H9 (cell line): ENCODE results near the gene GABBR2. TPM values are rescaled to one million over a fixed set of nuclear protein-coding genes. Genes with fewer than 3 reads are reported as not detected.

Experiments
- DNase-seq: peaks from one replicate; pipeline ENCODE4 v3.0.0-alpha.2; 2017
- H2AFZ ChIP-seq: one replicate; pipeline ENCODE4 v1.6.1; 2013; ENCODE audit warnings: mild to moderate bottlenecking, low read length, control low read depth, moderate library complexity
- H2AK5ac ChIP-seq: 2 replicates; pipeline ENCODE4 v1.6.1; 2013; ENCODE audit warnings: low read length, control low read depth, mixed read lengths; ENCODE audit not compliant: insufficient read length
- H2BK120ac ChIP-seq: one replicate; pipeline ENCODE4 v1.6.1; 2013; ENCODE audit warnings: low read depth, mild to moderate bottlenecking, low read length, control low read depth, inconsistent platforms; ENCODE audit not compliant: poor library complexity, severe bottlenecking
- H2BK12ac ChIP-seq: 2 replicates; pipeline ENCODE4 v1.6.1; 2013; ENCODE audit warnings: low read length, control low read depth, mixed read lengths, low read depth; ENCODE audit not compliant: insufficient read length
- H2BK15ac ChIP-seq: 2 replicates; pipeline ENCODE4 v1.6.1; 2013; ENCODE audit warnings: low read depth, low read length, control low read depth
- H2BK20ac ChIP-seq: one replicate; pipeline ENCODE4 v1.6.1; 2013; ENCODE audit warnings: low read depth, mild to moderate bottlenecking, low read length, control low read depth, inconsistent platforms; ENCODE audit not compliant: poor library complexity, severe bottlenecking
- H2BK5ac ChIP-seq: 2 replicates; pipeline ENCODE4 v1.6.1; 2013; ENCODE audit warnings: low read length, control low read depth, mixed read lengths; ENCODE audit not compliant: insufficient read length
- H3K14ac ChIP-seq: 2 replicates; pipeline ENCODE4 v1.6.1; 2013; ENCODE audit warnings: low read length, control low read depth; ENCODE audit not compliant: insufficient read depth
- H3K18ac ChIP-seq: 2 replicates; pipeline ENCODE4 v1.6.1; 2013; ENCODE audit warnings: low read depth, mild to moderate bottlenecking, mixed read lengths, low read length, control low read depth; ENCODE audit not compliant: insufficient read length
- H3K23ac ChIP-seq: 2 replicates; pipeline ENCODE4 v1.6.1; 2013; ENCODE audit warnings: low read length, control low read depth, mixed read lengths, low read depth; ENCODE audit not compliant: insufficient read length
- H3K23me2 ChIP-seq: 2 replicates; pipeline ENCODE4 v1.6.1; 2013; ENCODE audit warnings: low read depth, mild to moderate bottlenecking, mixed read lengths, low read length, control low read depth; ENCODE audit not compliant: insufficient read length, poor library complexity, severe bottlenecking
- H3K27ac ChIP-seq: 2 replicates; pipeline ENCODE4 v1.5.1; 2013; ENCODE audit warnings: low read length, control low read depth, mixed read lengths, low read depth; ENCODE audit not compliant: insufficient read length
- H3K27me3 ChIP-seq: 2 replicates; pipeline ENCODE4 v1.6.1; 2013; ENCODE audit warnings: low read length, control low read depth, inconsistent platforms; ENCODE audit not compliant: insufficient read depth
- H3K4ac ChIP-seq: 2 replicates; pipeline ENCODE4 v1.6.1; 2013; ENCODE audit warnings: low read depth, mild to moderate bottlenecking, control low read depth, inconsistent platforms, low read length, moderate library complexity
- H3K4me1 ChIP-seq: 2 replicates; pipeline ENCODE4 v1.6.1; 2013; ENCODE audit warnings: low read length, control low read depth, inconsistent platforms; ENCODE audit not compliant: insufficient read depth
- H3K4me2 ChIP-seq: 2 replicates; pipeline ENCODE4 v1.6.1; 2013; ENCODE audit warnings: low read length, control low read depth, mixed read lengths; ENCODE audit not compliant: insufficient read length, insufficient read depth
- H3K56ac ChIP-seq: 2 replicates; pipeline ENCODE4 v1.6.1; 2013; ENCODE audit warnings: low read depth, mild to moderate bottlenecking, mixed read lengths, low read length, control low read depth; ENCODE audit not compliant: insufficient read length
- H3K79me1 ChIP-seq: 2 replicates; pipeline ENCODE4 v1.6.1; 2013; ENCODE audit warnings: low read depth, mild to moderate bottlenecking, moderate library complexity, low read length, control low read depth, inconsistent platforms; ENCODE audit not compliant: insufficient read depth, poor library complexity, severe bottlenecking
- H3K79me2 ChIP-seq: 2 replicates; pipeline ENCODE4 v1.6.1; 2013; ENCODE audit warnings: low read length, control low read depth, inconsistent platforms; ENCODE audit not compliant: insufficient read depth
- H3K9ac ChIP-seq: 2 replicates; pipeline ENCODE4 v1.6.1; 2013; ENCODE audit warnings: low read length, control low read depth, mixed read lengths; ENCODE audit not compliant: insufficient read length; ENCODE audit errors: extremely low read depth
- H3K9me3 ChIP-seq: one replicate; pipeline ENCODE4 v1.6.1; 2013; ENCODE audit warnings: low read depth, low read length, inconsistent platforms; ENCODE audit not compliant: control insufficient read depth
- H3T11ph ChIP-seq: one replicate; pipeline ENCODE4 v1.6.1; 2013; ENCODE audit warnings: mild to moderate bottlenecking, low read length, control low read depth, inconsistent platforms
- H4K20me1 ChIP-seq: one replicate; pipeline ENCODE4 v1.6.1; 2013; ENCODE audit not compliant: control insufficient read depth, insufficient read length, insufficient read depth
- H4K5ac ChIP-seq: 2 replicates; pipeline ENCODE4 v1.6.1; 2013; ENCODE audit warnings: low read depth, mild to moderate bottlenecking, mixed read lengths, low read length, control low read depth; ENCODE audit not compliant: insufficient read length
- H4K8ac ChIP-seq: replicated peaks from 2 replicates; pipeline ENCODE4 v1.6.1; 2013; ENCODE audit warnings: low read length, control low read depth, mixed read lengths, low read depth; ENCODE audit not compliant: insufficient read length
- H4K91ac ChIP-seq: 2 replicates; pipeline ENCODE4 v1.6.1; 2013; ENCODE audit warnings: low read depth, mild to moderate bottlenecking, moderate library complexity, mixed read lengths, low read length, control low read depth; ENCODE audit not compliant: insufficient read length
- H3K27ac Mint-ChIP-seq, 3 experiments: 2 replicates in 2 of 3; 3 replicates in 1 of 3; pipeline ENCODE4 v1.8.0; 2020 to 2021; ENCODE audit warnings: mixed read lengths in 3 of 3, mild to moderate bottlenecking in 1 of 3, moderate library complexity in 1 of 3
- H3K27me3 Mint-ChIP-seq: 2 replicates; pipeline ENCODE4 v1.8.0; 2021; ENCODE audit warnings: low read depth, mild to moderate bottlenecking, moderate library complexity, mixed read lengths
- H3K36me3 Mint-ChIP-seq, 3 experiments: 2 replicates in 2 of 3; 3 replicates in 1 of 3; pipeline ENCODE4 v1.8.0; 2020 to 2021; ENCODE audit warnings: low read depth in 3 of 3, mixed read lengths in 3 of 3; ENCODE audit not compliant: insufficient read depth in 1 of 3
- H3K4me1 Mint-ChIP-seq, 2 experiments: 2 replicates each; pipeline ENCODE4 v1.8.0; 2020; ENCODE audit warnings: mixed read lengths in 2 of 2
- H3K4me3 Mint-ChIP-seq, 2 experiments: 2 replicates in 1 of 2; 3 replicates in 1 of 2; pipeline ENCODE4 v1.8.0; 2020 to 2021; ENCODE audit warnings: mild to moderate bottlenecking in 2 of 2, mixed read lengths in 2 of 2, moderate library complexity in 1 of 2
- H3K9me3 Mint-ChIP-seq, 2 experiments: 2 replicates in 1 of 2; 3 replicates in 1 of 2; pipeline ENCODE4 v1.8.0; 2020; ENCODE audit warnings: mild to moderate bottlenecking in 2 of 2, mixed read lengths in 2 of 2, moderate library complexity in 1 of 2
- CTCF ChIP-seq: fragments of 200-600 bp; sonication (generic); conservative IDR thresholded peaks from 3 replicates; pipeline ENCODE4 v1.8.0; 2021; ENCODE audit warnings: antibody characterized with exemption, mild to moderate bottlenecking
- WGBS: extraction: QIAGEN DNeasy Blood & Tissue Kit; methylation state at CpG from one replicate; pipeline ENCODE4 v1.1.7; 2013; ENCODE audit warnings: missing lambda C conversion rate, low lambda C conversion rate, mixed read lengths; ENCODE audit not compliant: insufficient read length; ENCODE audit errors: extremely low coverage; 5-methylcytosine and 5-hydroxymethylcytosine counted together
- total RNA-seq: library from RNA; stranded (reverse); gene quantifications from 2 replicates; pipeline ENCODE4 v1.2.1, GENCODE V29; 2021

The GABBR2 gene
- total RNA-seq, 1 experiment from 2014 or later: 0.66 TPM

GRCh38 chr9:98370300-98370975, 338.3 kb downstream of the GABBR2 start:
- H3K36me3 Mint-ChIP-seq: peaks cover 2 to 5% (median 3%) of the 10 kb centered on the region in 3 experiments; a peak in 4 of 7 replicates
- no peak for TF ChIP-seq CTCF

More at GRCh38 chr9:98370300-98370975, 338.3 kb downstream of the GABBR2 start:
- no peaks in the 10 kb centered on the region for H3K27me3 ChIP-seq
- H3K79me2 ChIP-seq: no peaks in the 10 kb centered on the region
- H2BK15ac ChIP-seq: no peak overlapping the region
- H3K4me2 ChIP-seq: no peak overlapping the region
- DNase-seq: no peak
- H3K27ac ChIP-seq: no peak overlapping the region
- H2BK120ac ChIP-seq: no peak overlapping the region
- H3K79me1 ChIP-seq: no peaks in the 10 kb centered on the region
- H4K5ac ChIP-seq: no peak overlapping the region
- H3K23me2 ChIP-seq: no peaks in the 10 kb centered on the region
- no peak overlapping the region for H2AK5ac ChIP-seq
- H2BK5ac ChIP-seq: no peak overlapping the region
- Mint-ChIP-seq H3K4me1 (peaks cover 6 to 9% of the 10 kb centered on the region in 2 experiments), H3K9me3 (peaks cover 10 to 13% of the 10 kb centered on the region in 2 experiments), H3K4me3 (no peak overlapping the region), H3K27ac (peak overlapping the region in 1 of 3 experiments; percentile 41; a peak in 2 of 7 replicates), H3K27me3 (no peaks in the 10 kb centered on the region; the same call in 1 of the 2 replicates)
- WGBS: no CpG with 5 or more reads among the region's 9 CpGs
- H3K18ac ChIP-seq: no peak overlapping the region
- no peak overlapping the region for H2BK12ac ChIP-seq
- no peak overlapping the region for H3K4ac ChIP-seq
- H3K9ac ChIP-seq: no peak overlapping the region
- no peak overlapping the region for H2BK20ac ChIP-seq
- no peak overlapping the region for H3T11ph ChIP-seq
- H4K8ac ChIP-seq: no peak overlapping the region
- H4K91ac ChIP-seq: no peak overlapping the region
- H4K20me1 ChIP-seq: no peaks in the 10 kb centered on the region
- peaks cover 3% of the 10 kb centered on the region; the same call in 1 of the 2 replicates for H3K4me1 ChIP-seq
- no peak overlapping the region for H2AFZ ChIP-seq
- H3K56ac ChIP-seq: no peak overlapping the region
- H3K23ac ChIP-seq: no peak overlapping the region
- H3K14ac ChIP-seq: no peak overlapping the region
- H3K9me3 ChIP-seq: peaks cover 6% of the 10 kb centered on the region
